Uterus (tissue), 2 donors: ENCODE measurements around the gene SPIRE2.

Experiments
- CTCF ChIP-seq, 4 experiments: fragments of 200-600 bp in 2 of 4; fragments of 450-650 bp in 2 of 4; sonication (generic) in 2 of 4; IDR thresholded peaks; one replicate each; pipeline ENCODE4 v1.5.1; 2016 to 2019; ENCODE audit warnings: antibody characterized with exemption in 4 of 4, mild to moderate bottlenecking in 2 of 4, moderate library complexity in 1 of 4
- POLR2A ChIP-seq, 2 donors: fragments of 450-650 bp; IDR thresholded peaks; one replicate each; pipeline ENCODE4 v1.6.1; 2016; ENCODE audit warnings: antibody characterized with exemption in 2 of 2, mild to moderate bottlenecking in 1 of 2, moderate library complexity in 1 of 2

GRCh38 chr16:89890200-89890599 is 61.9 kb downstream of the SPIRE2 start:
- TF ChIP-seq CTCF (IDR thresholded peaks at IDR 0.05), result no peak
- no peak for TF ChIP-seq POLR2A (IDR thresholded peaks at IDR 0.05)
